Measurements from ENCODE around the gene PRR13. TPM values are rescaled to one million over a fixed set of nuclear protein-coding genes. Genes with fewer than 3 reads are reported as not detected.
A peak's percentile ranks its signal among the peaks of the same experiment; 100 is the strongest.

Gene PRR13
- total and polyA plus RNA-seq, 9 of the 15 experiments (the other 6 are each of a cell fraction or from before 2014, with no cell fraction given), result 117 to 835 (median 285) TPM

- TF ChIP-seq STAT5A (IDR thresholded peaks at IDR 0.05; ENCODE audit: borderline replicate concordance, low read length) (no peak), HMG20A (CRISPR knock-in tag; conservative IDR thresholded peaks at IDR 0.05) (no peak), CBFB (CRISPR knock-in tag; IDR thresholded peaks at IDR 0.05) (no peak), PREB (CRISPR knock-in tag; IDR thresholded peaks at IDR 0.05) (no peak), SNRNP70 (optimal IDR thresholded peaks at IDR 0.05; ENCODE audit: low read depth, low read length) (no peak), EWSR1 (IDR thresholded peaks at IDR 0.05; ENCODE audit: borderline replicate concordance, low read depth, partially characterized antibody) (no peak), SMAD1 (IDR thresholded peaks at IDR 0.05; ENCODE audit: low read depth, low read length, partially characterized antibody) (no peak)
Measured at GRCh38 chr12:53467082-53467481, 25.5 kb downstream of the PRR13 start (continued).

GRCh38 chr12:53467880-53468279 lies 26.3 kb downstream of the PRR13 start:
- Histone ChIP-seq H3K79me2 (ENCODE audit: control insufficient read depth, insufficient read depth, low read length) (peaks cover 77% of the 10 kb centered on the region), H3K9me1 (ENCODE audit: control insufficient read depth, insufficient read depth, low read length) (no peaks in the 10 kb centered on the region), H4K20me1 (replicated peaks; ENCODE audit: control insufficient read depth, insufficient read depth, low read length) (peaks cover 21% of the 10 kb centered on the region), H3K9me3 (replicated peaks; ENCODE audit: control insufficient read depth, insufficient read depth, low read depth, low read length) (no peaks in the 10 kb centered on the region), H3K4me2 (ENCODE audit: insufficient read depth, low read length) (no peak overlapping the region), H2AFZ (ENCODE audit: low read depth, low read length) (no peak overlapping the region), H3K9ac (ENCODE audit: insufficient read depth in 1 of 2, low read depth in 2 of 2, low read length in 2 of 2) (no peak overlapping the region), H3K4me1 (replicated peaks in 1 of 2; ENCODE audit: control insufficient read depth in 2 of 2, insufficient read depth in 2 of 2, low read length in 2 of 2) (peaks cover 0 to 3% of the 10 kb centered on the region in 2 experiments; a peak in 2 of 5 replicates), H3K27me3 (ENCODE audit: control insufficient read depth in 2 of 2, insufficient read depth in 2 of 2, low read length in 2 of 2) (no peaks in the 10 kb centered on the region), H3K4me3 (no peak overlapping the region), H3K27ac (ENCODE audit: extremely low read depth, low read depth, low read length) (no peak overlapping the region), H3K36me3 (ENCODE audit: control insufficient read depth, insufficient read depth, low read length) (peaks cover 100% of the 10 kb centered on the region)
- in situ Hi-C loops (cut with MboI), result no loop called here
- DNase-seq (ENCODE audit: extremely low read depth in 1 of 4, low spot score in 3 of 4) (no peak), FAIRE-seq (no peak), ATAC-seq (no peak)
- TF ChIP-seq DNMT1 (IDR thresholded peaks at IDR 0.05), result no peak
- 0 out of 2 replicates have a peak, but pooled peaks have one; percentile 29 for TF ChIP-seq RBFOX2 (IDR thresholded peaks at IDR 0.05; ENCODE audit: low read depth, low read length)
- WGBS (ENCODE audit: insufficient coverage, low coverage, missing lambda C conversion rate), result 96% methylated on average over 2 of the region's 2 CpGs
- ChIA-PET POLR2A (interaction anchor here (1.4 to 8.8 kb wide), 4 partner anchors 7 to 33 kb away, joined by 4 to 99 read pairs (median 46); partner anchors contain the start of gene TARBP2), CTCF (ENCODE audit: low intra/inter-chr PET ratio) (no interaction called here)
- BruUV-seq (replicated peaks), result TSS peak; percentile 10
- intact Hi-C loops (cut with micrococcal nuclease), result no loop called here

Data from K562 (cell line).